Measurements from ENCODE around the gene RMDN2. TPM values are rescaled to one million over a fixed set of nuclear protein-coding genes. Genes with fewer than 3 reads are reported as not detected.

RMDN2 gene
- total RNA-seq, 1 experiment from 2014 or later: 3.0 TPM

GRCh38 chr2:37925063-37925897, at the start of gene RMDN2 (continued):
- TF ChIP-seq E2F5 (CRISPR knock-in tag; IDR thresholded peaks at IDR 0.05) (peak; percentile 44; the same call in 1 of the 2 replicates), ZNF532 (CRISPR knock-in tag; IDR thresholded peaks at IDR 0.05; ENCODE audit: borderline replicate concordance) (no peak), FOXP1 (CRISPR knock-in tag; IDR thresholded peaks at IDR 0.05; ENCODE audit: borderline replicate concordance) (peak; percentile 81; the same call in 1 of the 2 replicates), NR3C1 (CRISPR knock-in tag; conservative IDR thresholded peaks at IDR 0.05; ENCODE audit: low read depth) (no peak), SMAD3 (CRISPR knock-in tag; IDR thresholded peaks at IDR 0.05; ENCODE audit: borderline replicate concordance) (no peak), ATF6 (CRISPR knock-in tag; IDR thresholded peaks at IDR 0.05) (no peak), FOXK1 (CRISPR knock-in tag; IDR thresholded peaks at IDR 0.05) (peak; percentile 57; the same call in 1 of the 2 replicates), ZNF219 (CRISPR knock-in tag; IDR thresholded peaks at IDR 0.05; ENCODE audit: borderline replicate concordance) (no peak), AFF4 (CRISPR knock-in tag; IDR thresholded peaks at IDR 0.05; ENCODE audit: borderline replicate concordance) (peak; percentile 71; the same call in 1 of the 2 replicates), FOXJ3 (CRISPR knock-in tag; IDR thresholded peaks at IDR 0.05; ENCODE audit: borderline replicate concordance) (no peak), NR2C2 (CRISPR knock-in tag; IDR thresholded peaks at IDR 0.05) (peak; percentile 79; the same call in 1 of the 2 replicates), CREB1 (CRISPR knock-in tag; IDR thresholded peaks at IDR 0.05) (peak; percentile 36; the same call in 1 of the 2 replicates)
- TF ChIP-seq, protein P1, sequence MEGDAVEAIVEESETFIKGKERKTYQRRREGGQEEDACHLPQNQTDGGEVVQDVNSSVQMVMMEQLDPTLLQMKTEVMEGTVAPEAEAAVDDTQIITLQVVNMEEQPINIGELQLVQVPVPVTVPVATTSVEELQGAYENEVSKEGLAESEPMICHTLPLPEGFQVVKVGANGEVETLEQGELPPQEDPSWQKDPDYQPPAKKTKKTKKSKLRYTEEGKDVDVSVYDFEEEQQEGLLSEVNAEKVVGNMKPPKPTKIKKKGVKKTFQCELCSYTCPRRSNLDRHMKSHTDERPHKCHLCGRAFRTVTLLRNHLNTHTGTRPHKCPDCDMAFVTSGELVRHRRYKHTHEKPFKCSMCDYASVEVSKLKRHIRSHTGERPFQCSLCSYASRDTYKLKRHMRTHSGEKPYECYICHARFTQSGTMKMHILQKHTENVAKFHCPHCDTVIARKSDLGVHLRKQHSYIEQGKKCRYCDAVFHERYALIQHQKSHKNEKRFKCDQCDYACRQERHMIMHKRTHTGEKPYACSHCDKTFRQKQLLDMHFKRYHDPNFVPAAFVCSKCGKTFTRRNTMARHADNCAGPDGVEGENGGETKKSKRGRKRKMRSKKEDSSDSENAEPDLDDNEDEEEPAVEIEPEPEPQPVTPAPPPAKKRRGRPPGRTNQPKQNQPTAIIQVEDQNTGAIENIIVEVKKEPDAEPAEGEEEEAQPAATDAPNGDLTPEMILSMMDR (IDR thresholded peaks at IDR 0.05): no peak
- TF ChIP-seq, protein P2, sequence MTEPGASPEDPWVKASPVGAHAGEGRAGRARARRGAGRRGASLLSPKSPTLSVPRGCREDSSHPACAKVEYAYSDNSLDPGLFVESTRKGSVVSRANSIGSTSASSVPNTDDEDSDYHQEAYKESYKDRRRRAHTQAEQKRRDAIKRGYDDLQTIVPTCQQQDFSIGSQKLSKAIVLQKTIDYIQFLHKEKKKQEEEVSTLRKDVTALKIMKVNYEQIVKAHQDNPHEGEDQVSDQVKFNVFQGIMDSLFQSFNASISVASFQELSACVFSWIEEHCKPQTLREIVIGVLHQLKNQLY (CRISPR knock-in tag; IDR thresholded peaks at IDR 0.05): peak; percentile 71; the same call in 1 of the 2 replicates
- TF ChIP-seq, protein P3, sequence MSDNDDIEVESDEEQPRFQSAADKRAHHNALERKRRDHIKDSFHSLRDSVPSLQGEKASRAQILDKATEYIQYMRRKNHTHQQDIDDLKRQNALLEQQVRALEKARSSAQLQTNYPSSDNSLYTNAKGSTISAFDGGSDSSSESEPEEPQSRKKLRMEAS (CRISPR knock-in tag; IDR thresholded peaks at IDR 0.05): peak; percentile 91
- TF ChIP-seq, protein P4, sequence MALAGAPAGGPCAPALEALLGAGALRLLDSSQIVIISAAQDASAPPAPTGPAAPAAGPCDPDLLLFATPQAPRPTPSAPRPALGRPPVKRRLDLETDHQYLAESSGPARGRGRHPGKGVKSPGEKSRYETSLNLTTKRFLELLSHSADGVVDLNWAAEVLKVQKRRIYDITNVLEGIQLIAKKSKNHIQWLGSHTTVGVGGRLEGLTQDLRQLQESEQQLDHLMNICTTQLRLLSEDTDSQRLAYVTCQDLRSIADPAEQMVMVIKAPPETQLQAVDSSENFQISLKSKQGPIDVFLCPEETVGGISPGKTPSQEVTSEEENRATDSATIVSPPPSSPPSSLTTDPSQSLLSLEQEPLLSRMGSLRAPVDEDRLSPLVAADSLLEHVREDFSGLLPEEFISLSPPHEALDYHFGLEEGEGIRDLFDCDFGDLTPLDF (CRISPR knock-in tag; IDR thresholded peaks at IDR 0.05): no peak
- TF ChIP-seq, protein P5, sequence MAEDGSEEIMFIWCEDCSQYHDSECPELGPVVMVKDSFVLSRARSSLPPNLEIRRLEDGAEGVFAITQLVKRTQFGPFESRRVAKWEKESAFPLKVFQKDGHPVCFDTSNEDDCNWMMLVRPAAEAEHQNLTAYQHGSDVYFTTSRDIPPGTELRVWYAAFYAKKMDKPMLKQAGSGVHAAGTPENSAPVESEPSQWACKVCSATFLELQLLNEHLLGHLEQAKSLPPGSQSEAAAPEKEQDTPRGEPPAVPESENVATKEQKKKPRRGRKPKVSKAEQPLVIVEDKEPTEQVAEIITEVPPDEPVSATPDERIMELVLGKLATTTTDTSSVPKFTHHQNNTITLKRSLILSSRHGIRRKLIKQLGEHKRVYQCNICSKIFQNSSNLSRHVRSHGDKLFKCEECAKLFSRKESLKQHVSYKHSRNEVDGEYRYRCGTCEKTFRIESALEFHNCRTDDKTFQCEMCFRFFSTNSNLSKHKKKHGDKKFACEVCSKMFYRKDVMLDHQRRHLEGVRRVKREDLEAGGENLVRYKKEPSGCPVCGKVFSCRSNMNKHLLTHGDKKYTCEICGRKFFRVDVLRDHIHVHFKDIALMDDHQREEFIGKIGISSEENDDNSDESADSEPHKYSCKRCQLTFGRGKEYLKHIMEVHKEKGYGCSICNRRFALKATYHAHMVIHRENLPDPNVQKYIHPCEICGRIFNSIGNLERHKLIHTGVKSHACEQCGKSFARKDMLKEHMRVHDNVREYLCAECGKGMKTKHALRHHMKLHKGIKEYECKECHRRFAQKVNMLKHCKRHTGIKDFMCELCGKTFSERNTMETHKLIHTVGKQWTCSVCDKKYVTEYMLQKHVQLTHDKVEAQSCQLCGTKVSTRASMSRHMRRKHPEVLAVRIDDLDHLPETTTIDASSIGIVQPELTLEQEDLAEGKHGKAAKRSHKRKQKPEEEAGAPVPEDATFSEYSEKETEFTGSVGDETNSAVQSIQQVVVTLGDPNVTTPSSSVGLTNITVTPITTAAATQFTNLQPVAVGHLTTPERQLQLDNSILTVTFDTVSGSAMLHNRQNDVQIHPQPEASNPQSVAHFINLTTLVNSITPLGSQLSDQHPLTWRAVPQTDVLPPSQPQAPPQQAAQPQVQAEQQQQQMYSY (CRISPR knock-in tag; IDR thresholded peaks at IDR 0.05): no peak
